IPS-15b (cell line): ENCODE measurements around the gene GMDS.

Source experiments
- H3K27me3 ChIP-seq: one replicate; pipeline ENCODE4 v1.6.1; 2013; ENCODE audit warnings: low read length; ENCODE audit not compliant: control insufficient read depth, insufficient read depth
- H3K36me3 ChIP-seq: one replicate; pipeline ENCODE4 v1.6.1; 2013; ENCODE audit warnings: low read length; ENCODE audit not compliant: control insufficient read depth, insufficient read depth
- H3K4me1 ChIP-seq: one replicate; pipeline ENCODE4 v1.6.1; 2013; ENCODE audit warnings: mild to moderate bottlenecking, low read length; ENCODE audit not compliant: control insufficient read depth, insufficient read depth
- H3K4me3 ChIP-seq: one replicate; pipeline ENCODE4 v1.5.1; 2013; ENCODE audit warnings: low read depth, low read length
- H3K9ac ChIP-seq: one replicate; pipeline ENCODE4 v1.6.1; 2013; ENCODE audit warnings: low read depth, mild to moderate bottlenecking, low read length
- H3K9me3 ChIP-seq: one replicate; pipeline ENCODE4 v1.6.1; 2013; ENCODE audit warnings: mild to moderate bottlenecking, low read length; ENCODE audit not compliant: control insufficient read depth, insufficient read depth

The GMDS gene

GRCh38 chr6:1821513-1822183 is 423.8 kb downstream of the GMDS start:
- Histone ChIP-seq H3K4me1 (no peaks in the 10 kb centered on the region), H3K27me3 (no peaks in the 10 kb centered on the region), H3K9me3 (no peaks in the 10 kb centered on the region), H3K4me3 (no peak overlapping the region), H3K36me3 (no peaks in the 10 kb centered on the region), H3K9ac (no peak overlapping the region)

GRCh38 chr6:1821164-1821512 is 424.3 kb downstream of the GMDS start:
- Histone ChIP-seq H3K4me3 (no peak overlapping the region), H3K4me1 (no peaks in the 10 kb centered on the region)

GRCh38 chr6:1820714-1821113 is 424.7 kb downstream of the GMDS start:
- Histone ChIP-seq H3K9ac (no peak overlapping the region), H3K27me3 (no peaks in the 10 kb centered on the region), H3K4me1 (no peaks in the 10 kb centered on the region), H3K4me3 (no peak overlapping the region), H3K9me3 (no peaks in the 10 kb centered on the region), H3K36me3 (no peaks in the 10 kb centered on the region)

More at GRCh38 chr6:1821164-1821512, 424.3 kb downstream of the GMDS start:
- no peaks in the 10 kb centered on the region for H3K9me3 ChIP-seq
- H3K27me3 ChIP-seq = no peaks in the 10 kb centered on the region
- no peak overlapping the region for H3K9ac ChIP-seq
- no peaks in the 10 kb centered on the region for H3K36me3 ChIP-seq

GRCh38 chr6:1820165-1820564 is 425.2 kb downstream of the GMDS start:
- no peaks in the 10 kb centered on the region for H3K4me1 ChIP-seq
- H3K27me3 ChIP-seq = no peaks in the 10 kb centered on the region
- no peaks in the 10 kb centered on the region for H3K9me3 ChIP-seq
- no peak overlapping the region for H3K9ac ChIP-seq
- no peaks in the 10 kb centered on the region for H3K36me3 ChIP-seq
- H3K4me3 ChIP-seq = no peak overlapping the region

GRCh38 chr6:1819007-1819406 is 426.4 kb downstream of the GMDS start:
- Histone ChIP-seq H3K9me3 (no peaks in the 10 kb centered on the region), H3K4me3 (no peak overlapping the region), H3K36me3 (no peaks in the 10 kb centered on the region), H3K9ac (no peak overlapping the region), H3K27me3 (no peaks in the 10 kb centered on the region), H3K4me1 (no peaks in the 10 kb centered on the region)

- Histone ChIP-seq H3K9ac (no peak overlapping the region), H3K4me3 (no peak overlapping the region), H3K4me1 (no peaks in the 10 kb centered on the region), H3K27me3 (no peaks in the 10 kb centered on the region), H3K9me3 (no peaks in the 10 kb centered on the region), H3K36me3 (no peaks in the 10 kb centered on the region)
Measured at GRCh38 chr6:1817033-1817761, 428.2 kb downstream of the GMDS start.

GRCh38 chr6:1815827-1816452 is 429.5 kb downstream of the GMDS start:
- no peak overlapping the region for H3K4me3 ChIP-seq
- H3K36me3 ChIP-seq = no peaks in the 10 kb centered on the region
- no peak overlapping the region for H3K9ac ChIP-seq
- H3K27me3 ChIP-seq = no peaks in the 10 kb centered on the region
- H3K4me1 ChIP-seq = no peaks in the 10 kb centered on the region
- H3K9me3 ChIP-seq = no peaks in the 10 kb centered on the region

- Histone ChIP-seq H3K36me3 (no peaks in the 10 kb centered on the region), H3K4me3 (no peak overlapping the region), H3K9me3 (no peaks in the 10 kb centered on the region), H3K27me3 (no peaks in the 10 kb centered on the region), H3K4me1 (no peaks in the 10 kb centered on the region), H3K9ac (no peak overlapping the region)
Measured at GRCh38 chr6:1814279-1814678, 431.1 kb downstream of the GMDS start.

- no peak overlapping the region for H3K9ac ChIP-seq
- no peaks in the 10 kb centered on the region for H3K36me3 ChIP-seq
- H3K27me3 ChIP-seq = no peaks in the 10 kb centered on the region
- H3K4me1 ChIP-seq = no peaks in the 10 kb centered on the region
- no peak overlapping the region for H3K4me3 ChIP-seq
- H3K9me3 ChIP-seq = no peaks in the 10 kb centered on the region
Measured at GRCh38 chr6:1812487-1812886, 432.9 kb downstream of the GMDS start.

- no peaks in the 10 kb centered on the region for H3K27me3 ChIP-seq
- H3K4me3 ChIP-seq = no peak overlapping the region
- H3K9ac ChIP-seq = no peak overlapping the region
- no peaks in the 10 kb centered on the region for H3K9me3 ChIP-seq
- no peaks in the 10 kb centered on the region for H3K36me3 ChIP-seq
- no peaks in the 10 kb centered on the region for H3K4me1 ChIP-seq
Measured at GRCh38 chr6:1812034-1812433, 433.4 kb downstream of the GMDS start.

GRCh38 chr6:1810880-1811279 is 434.5 kb downstream of the GMDS start:
- no peak overlapping the region for H3K9ac ChIP-seq
- H3K27me3 ChIP-seq = no peaks in the 10 kb centered on the region
- no peaks in the 10 kb centered on the region for H3K9me3 ChIP-seq
- H3K36me3 ChIP-seq = no peaks in the 10 kb centered on the region
- H3K4me3 ChIP-seq = no peak overlapping the region
- H3K4me1 ChIP-seq = no peaks in the 10 kb centered on the region
